GM19372 (cell line): Measurements from ENCODE around the gene VENTX.

Experiments used
- ATAC-seq: cut with Tn5 transposase; IDR thresholded peaks from one replicate; pipeline ENCODE4 v1.9.1; 2021; ENCODE audit warnings: mild to moderate bottlenecking, low read depth, moderate library complexity; ENCODE audit not compliant: unreplicated experiment

VENTX gene

DNA sequence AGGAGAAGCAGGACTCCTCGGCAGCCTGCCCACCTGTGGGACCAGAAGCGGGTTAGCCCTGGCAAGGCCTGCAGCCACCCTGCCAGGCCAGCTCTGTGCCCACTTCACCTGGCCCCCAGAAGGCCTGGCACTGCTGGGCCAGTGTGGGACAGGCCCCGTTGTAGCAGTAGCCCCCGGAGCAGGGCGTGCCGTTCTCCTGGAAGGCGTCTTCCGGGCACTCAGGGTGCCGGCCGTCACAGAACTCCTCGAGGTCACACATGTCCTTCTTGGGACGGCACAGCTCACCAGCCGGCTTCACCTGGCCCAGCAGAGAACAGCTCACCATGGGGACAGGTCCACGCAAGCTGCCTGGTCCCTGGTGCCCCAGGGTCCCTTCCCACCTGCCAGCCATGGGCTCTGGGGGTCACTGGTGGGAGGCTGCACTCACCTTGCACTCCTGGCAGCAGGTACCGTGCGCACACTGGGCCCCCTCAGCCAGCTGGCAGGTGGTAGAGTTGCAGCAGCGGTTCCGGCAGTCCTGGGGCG lies 33.2 kb downstream of the VENTX start:
- no peak for ATAC-seq

DNA sequence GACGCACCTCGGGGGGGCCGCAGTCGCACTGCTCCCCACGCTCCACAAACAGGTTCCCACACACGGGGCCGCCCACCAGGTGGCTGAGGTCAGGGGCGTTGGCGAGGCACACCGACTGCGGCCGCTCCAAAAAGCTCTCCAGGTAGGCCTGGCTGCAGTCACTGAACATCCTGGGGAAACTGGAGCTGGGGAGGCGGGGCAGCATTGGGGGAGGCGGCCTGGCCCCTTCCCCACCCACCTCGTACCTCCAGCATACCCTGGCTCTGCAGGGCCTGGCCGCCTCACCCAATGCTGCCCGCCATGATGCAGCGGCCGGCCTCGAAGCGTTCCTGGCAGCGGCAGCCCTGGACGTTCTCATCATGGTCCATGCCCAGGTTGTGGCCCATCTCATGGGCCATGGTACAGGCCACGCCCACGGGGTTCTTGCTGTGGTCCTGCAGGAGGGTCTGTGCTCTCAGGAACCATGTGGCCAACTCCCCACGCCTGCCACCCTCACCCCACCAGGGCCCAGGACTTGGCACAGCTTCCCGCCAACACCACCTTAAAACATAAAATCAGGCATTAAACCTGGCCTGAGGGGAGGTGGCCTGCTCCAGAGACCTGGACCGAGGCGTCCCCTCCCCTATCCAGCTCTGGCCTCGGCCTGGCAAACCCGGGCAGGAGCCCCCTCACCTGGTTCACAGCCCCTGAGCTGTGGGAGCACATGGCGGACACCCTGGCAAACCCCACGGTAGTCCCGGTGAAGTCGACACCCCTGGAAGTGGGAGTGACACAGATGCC lies 34.1 kb downstream of the VENTX start:
- no peak for ATAC-seq

DNA sequence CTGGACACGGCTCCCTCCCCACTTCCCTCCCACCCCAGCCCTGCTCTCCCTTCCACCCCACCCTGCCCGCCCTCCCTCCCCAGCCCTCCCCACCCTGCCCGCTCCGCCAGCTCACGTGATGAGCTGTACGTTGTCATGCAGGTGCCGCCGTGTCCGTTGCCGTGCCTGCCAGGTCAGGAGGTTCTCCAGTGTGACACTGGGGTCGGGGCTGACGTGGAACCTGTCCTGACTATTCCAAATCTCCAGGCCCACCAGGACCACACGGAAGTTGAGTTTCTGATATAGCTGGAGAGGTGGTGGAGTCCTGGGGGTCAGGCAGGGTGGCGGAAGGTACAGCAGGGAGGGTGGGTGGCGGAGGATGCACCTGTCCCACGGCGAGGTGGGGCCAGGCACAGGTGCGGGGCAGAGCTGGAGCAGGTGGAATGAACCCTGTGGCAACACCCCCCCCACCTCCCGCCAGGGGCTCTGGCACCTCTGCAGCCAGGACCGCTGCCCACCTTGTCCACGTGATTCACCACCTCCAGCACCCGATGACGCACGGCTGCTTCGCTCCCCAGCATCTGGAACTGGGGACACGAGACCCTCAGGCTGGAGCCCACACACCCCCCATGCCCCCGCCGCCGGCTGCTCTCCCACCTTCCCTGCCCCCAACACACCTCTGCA lies 34.8 kb downstream of the VENTX start:
- no peak for ATAC-seq

DNA sequence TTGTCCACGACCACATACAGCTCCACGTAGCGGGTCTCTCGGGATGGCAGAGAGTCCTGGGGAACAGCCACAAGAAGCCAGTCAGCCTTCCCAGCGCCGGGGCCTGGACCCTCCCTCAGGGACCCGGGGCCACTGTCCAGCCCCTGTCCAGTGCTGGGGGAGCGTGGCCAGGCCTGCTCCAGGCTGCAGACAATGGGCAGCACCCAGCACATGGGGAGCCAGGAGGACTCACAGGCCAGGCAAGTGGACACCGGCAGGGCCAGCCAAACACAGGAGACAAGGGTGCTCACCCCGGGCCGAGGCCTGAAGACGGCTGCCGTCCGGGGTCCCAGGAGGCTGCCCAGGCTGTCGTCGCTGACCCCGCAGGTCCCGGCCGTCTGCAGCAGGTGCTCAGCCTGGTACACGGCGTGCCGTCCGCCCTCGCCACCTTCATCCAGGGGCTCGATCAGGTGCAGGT lies 35.3 kb downstream of the VENTX start:
- ATAC-seq: no peak

DNA sequence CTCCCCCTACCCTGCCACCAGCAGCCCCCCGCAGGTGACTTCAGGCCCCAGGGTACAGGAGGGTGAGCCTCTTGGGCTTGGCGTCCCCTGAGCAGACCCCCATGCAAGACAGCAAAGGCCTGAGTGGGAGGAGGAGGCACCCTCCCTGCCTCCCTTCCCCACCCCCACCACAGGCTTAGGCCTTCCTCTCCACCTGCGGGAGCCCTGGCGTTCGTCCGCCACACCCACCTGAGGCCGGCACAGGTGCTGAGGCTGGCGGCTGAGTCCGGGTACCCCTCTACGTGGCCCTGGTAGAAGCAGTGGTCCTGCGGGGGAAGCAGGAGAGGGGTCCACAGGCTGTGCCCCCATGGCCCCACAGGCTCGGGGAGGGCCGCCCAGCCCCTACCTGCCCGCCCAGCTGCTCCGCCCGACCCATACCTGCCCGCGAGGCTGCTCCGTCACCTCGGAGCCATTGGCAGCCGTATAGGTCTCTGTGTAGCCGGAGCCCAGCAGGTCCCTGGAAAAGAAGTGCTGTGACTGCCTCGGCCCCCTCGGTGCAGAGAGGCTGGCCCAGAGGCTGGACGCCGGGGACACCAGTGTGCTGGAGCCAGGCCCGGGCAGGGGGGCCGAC lies 36.0 kb downstream of the VENTX start:
- no peak for ATAC-seq

DNA sequence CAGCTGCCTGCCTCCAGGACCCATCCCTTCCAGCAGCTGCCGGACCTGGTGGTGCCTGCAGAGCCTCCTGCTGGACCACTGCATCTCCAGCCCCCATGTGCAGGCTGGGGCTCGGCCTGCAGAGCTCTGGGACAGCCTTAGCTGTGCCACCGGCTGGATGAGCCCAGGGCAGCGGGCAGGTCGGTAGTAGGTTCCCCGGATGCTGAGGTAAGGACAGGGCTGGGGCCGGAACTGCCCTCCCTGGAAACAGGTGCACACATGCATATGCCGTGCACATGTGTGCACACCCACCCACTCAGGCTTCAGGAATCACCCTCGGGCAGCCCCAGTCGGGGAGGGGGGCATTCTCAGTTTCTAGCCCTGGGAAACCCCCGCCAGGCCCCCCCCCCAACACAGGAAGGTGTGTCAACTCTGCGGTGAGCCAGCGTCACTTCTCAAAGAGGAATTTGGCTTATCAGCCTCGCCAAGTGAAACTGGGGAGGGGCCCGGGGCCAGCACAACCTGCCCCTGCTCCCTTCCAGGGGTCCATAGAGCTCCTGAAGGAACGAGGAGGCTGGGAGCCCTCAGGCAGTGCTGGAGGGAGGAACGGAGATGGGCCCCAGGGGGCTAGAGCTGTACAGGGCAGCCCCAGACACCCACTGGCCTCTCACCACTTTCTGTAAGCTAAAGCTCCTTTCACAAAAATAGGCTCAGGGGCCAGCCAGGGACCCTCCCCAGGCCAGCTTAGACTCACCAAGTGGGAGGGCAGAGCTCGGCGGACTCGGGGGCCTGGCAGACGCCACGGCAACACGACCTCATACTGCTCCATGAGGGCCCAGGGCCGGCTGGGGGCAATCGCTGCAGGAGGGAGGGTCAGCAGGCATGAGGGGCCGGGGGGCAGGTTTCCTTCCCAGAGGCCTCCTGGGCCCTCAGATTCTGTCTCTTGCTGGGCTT lies 37.4 kb downstream of the VENTX start:
- ATAC-seq: peak; percentile 41

DNA sequence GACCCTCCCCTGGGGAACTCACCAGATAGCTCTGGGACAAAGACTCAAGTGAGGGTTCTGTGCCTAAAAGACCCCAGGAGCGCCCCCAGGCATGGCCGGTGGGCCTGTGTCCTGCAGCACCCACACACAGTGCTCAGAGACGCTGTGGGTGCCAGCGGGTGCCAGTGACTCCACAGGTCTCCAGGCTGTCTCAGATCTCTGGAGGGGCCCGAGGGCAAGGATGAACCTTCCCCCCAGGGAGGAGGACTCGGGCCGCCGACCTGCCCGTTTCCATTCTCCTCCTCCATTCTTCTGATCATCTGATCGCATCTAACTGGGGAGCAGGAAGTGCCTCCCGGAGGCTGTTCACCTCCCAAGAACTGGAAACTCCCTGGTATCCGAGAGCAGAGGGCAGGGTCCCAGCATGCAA lies 38.0 kb downstream of the VENTX start:
- peak; percentile 32 for ATAC-seq

DNA sequence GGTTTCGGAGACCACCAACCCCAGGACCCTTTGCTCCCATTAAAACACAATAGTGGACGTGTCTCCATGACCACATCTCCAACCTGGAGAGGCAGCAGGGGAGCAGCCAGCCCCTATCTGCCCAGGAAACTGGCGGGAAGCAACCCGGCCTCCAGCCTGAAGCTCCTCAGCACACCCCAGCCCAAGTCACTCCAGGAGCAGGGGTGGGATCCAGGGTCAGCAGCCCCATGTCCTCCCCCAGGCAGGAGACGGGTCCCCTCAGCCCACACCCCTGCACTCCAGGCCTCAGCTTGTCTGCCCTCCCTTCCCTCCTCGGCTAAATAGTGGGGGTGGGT lies 38.4 kb downstream of the VENTX start:
- no peak for ATAC-seq

DNA sequence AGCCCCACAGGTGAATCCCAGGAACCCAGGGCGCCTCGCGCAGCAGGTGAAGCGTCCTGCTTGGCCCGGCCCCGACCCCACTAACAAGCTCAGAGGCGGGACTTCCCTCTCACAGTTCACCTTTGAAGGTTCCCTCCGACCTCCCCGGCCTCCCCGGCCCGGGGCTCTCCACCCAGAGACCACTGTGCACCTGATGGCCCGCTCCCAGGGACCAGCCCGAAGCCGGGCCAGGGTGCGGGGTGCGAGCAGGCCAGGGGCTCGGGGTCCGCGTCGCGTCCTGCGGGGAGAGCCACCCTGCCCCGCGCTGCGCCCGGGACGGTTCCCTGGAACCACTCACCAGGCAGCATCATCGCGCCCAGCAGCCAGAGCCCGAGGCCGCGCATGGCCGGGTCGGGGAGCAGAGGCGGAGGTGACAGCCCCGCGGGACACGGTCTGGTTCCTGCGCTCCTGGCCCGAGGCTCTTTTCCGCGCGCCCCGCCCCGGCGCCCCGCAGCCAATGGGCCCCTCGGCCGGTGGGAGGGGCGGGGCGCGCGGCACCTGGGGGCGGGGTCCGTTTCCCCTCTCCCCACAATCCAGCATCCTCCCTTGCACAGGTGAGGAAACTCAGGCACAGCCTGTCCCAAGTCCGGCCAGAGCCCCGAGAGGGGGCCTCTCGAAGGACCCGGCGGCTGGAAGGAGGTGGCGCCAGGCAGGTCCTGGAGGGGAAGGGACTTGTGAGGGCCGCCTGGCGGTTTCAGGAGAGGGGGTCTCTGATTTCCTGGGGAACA lies 39.0 kb downstream of the VENTX start, which contains the start of gene ADAM8:
ADAM8 (minus strand) TSS at position 434 of the 767 bp plus-strand sequence; CDS start at position 383, 51 bp downstream.
- peak; percentile 55 for ATAC-seq

DNA sequence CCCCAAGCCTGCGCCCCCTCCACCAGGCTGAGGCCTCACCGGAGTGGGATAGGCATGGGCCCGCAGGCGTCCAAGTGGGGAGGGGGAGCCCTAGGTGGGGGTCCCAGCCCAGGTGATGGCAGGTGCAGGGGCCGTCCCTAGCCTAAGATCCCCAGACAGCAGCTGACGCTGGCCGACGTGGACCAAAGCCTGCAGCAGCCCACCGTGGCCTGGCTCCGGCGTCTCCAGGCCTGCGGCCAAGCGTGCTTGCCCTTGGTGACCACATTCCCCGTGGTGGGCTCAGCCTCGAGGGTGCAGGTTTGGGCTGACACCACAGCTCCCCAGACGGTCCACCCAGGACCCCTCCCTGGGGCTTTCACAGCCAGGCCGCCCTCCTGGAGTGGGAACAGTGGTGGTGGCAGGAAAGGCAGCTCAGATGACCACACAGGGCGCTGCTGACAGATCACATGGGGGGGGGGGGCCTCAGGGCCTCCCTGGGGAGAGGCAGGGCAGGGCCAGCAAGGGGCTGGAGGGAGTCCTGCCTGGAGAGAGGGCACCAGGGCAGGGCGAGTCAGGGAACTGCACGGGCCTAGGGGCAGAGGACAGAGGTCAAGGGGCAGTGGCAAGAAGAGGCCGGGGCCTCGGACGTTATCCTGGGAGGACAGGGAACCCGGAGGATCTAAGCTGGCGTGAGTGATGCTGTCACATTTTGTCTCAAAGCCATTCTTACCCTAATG lies 39.8 kb downstream of the VENTX start:
- no peak for ATAC-seq

DNA sequence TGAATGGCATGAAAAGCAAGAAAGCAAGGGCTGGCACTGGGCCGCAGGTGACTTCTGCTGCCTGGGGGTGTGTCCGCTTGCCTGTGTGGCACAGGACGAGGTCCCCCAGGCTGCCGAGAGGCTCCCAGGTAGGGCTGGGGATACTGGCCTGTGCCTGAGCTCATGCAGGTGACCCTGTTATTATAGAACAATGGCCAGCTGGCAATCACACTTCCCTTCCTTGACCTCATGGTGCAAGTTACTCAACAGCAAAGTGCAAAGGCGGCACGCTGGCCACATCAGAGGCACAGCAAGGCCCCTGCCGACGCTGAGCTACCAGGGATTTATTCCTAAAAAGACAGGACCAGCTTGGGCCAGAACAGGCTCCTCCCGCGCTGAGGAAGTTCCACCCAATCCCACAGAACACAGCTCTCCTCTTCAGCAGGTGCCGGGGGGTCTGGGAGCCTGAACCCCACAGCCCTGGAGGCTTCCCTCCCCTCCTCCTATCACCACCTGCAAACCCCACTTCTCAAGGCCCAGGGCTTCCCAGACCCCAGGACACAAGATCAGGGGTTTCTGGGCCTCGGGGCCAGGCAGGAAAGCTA lies 40.4 kb downstream of the VENTX start:
- ATAC-seq: no peak

DNA sequence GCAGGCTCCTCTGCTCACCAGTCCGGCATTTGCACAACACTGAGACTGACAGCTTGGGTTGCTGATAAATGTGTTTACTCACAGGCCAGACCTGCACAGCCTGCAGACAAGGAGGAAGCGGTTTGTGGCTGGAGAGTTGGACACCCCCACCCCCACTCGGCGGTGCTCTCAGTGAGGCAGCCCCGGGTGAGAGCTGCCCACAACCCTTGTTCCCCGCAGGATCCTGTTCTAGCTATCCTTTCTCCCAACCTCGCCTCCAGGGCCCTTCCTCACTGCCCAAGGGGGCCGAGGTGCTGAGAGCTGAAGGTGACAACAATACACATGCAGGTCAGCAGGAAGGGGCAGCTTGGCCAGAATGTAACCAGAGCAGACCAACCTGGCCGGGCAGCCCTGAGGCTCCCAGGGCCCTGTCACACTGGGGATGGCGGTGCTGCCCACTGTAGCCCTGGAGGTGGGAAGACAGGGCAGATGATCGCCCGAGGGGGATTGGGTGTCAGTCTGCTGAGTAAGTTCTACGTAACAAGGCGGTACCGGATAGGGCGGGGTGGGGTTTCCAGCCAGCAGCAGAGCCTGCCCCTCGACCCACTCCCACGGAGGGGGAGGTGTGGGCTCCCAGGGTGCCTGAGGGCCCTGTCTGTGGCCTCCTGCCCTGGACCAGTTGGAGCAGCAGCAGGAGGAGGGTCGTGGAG lies 41.1 kb downstream of the VENTX start:
- peak; percentile 42 for ATAC-seq

DNA sequence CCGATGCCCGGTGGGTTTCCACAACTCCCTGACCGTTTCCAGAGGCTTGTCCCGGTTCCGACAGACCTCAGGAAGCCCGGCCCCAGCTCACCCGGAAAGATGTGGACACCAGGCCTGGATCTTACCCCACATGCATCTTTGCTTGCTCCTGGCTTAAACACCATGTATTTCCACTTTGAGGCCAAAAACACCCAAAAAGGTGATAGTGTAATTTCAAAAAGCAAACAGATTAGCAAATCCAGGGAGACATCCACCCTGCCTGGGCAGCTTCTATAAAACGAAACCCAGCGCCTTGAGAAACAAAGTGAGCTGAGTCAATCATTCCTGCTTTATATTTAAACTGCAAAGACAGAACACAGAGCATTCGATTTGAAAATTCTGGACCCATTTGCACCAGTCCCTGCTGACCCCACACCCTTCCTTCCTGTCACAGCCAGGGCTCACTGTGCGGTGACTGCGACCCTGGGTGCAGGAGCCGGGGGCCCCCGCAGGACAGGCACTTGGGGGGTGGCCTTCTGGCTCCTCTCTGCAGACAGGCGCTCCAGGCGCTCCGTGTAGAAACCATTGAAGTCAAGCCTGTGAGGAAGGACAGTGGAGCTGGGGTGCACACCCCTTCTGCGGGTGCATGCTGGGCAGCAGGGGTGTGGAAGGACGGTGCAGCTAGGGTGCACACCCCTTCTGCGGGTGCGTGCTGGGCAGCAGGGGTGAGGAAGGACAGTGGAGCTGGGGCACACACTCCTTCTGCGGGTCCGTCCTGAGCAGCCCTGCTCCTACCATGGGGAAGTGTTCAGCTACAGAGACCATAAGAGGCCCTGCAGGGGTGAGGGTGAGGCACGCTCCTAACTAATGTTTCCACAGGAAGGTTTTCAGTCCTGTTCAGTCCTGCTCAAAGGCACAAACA lies 41.9 kb downstream of the VENTX start:
- ATAC-seq: no peak

DNA sequence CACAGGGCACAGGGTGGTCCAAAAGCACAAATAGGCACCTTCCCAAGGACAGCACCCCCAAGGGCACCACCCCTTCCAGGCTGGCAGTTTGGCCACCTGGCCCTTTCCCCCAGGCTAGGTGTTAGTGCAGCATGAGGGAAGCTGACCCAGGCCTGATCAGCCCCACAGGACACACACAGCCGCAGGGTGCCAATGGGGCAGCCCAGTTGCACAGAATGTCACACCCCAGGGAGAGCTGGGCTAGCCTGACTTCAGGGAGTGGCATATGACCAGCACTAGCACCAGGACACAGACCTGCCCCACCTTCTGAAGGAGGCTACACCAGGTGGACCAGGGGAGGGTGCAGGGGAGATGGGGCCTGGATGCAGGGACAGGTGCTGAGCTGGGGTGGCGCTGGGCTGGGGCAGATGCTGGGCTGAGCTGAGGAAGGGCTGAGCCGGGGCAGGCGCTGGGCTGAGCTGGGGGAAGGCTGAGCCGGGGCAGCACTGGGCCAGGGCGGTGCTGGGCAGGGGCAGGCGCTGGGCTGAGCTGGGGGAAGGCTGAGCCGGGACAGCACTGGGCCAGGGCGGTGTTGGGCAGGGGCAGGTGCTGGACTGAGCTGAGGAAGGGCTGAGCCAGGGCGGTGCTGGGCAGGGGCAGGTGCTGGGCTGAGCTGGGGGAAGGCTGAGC lies 42.9 kb downstream of the VENTX start:
- no peak for ATAC-seq

DNA sequence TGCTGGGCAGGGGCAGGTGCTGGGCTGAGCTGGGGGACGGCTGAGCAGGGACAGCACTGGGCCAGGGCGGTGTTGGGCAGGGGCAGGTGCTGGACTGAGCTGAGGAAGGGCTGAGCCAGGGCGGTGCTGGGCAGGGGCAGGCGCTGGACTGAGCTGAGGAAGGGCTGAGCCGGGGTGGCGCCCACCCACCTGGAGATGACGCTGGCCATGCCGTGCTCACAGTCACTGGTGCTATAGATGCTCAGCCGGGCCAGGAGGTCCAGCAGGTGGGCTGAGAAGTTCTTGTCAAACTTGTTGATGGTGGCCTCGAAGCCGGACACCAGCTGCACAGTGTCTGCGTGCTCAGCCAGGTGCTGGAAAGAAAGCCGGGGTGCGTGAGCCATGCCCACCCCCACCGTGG lies 43.4 kb downstream of the VENTX start:
- no peak for ATAC-seq

DNA sequence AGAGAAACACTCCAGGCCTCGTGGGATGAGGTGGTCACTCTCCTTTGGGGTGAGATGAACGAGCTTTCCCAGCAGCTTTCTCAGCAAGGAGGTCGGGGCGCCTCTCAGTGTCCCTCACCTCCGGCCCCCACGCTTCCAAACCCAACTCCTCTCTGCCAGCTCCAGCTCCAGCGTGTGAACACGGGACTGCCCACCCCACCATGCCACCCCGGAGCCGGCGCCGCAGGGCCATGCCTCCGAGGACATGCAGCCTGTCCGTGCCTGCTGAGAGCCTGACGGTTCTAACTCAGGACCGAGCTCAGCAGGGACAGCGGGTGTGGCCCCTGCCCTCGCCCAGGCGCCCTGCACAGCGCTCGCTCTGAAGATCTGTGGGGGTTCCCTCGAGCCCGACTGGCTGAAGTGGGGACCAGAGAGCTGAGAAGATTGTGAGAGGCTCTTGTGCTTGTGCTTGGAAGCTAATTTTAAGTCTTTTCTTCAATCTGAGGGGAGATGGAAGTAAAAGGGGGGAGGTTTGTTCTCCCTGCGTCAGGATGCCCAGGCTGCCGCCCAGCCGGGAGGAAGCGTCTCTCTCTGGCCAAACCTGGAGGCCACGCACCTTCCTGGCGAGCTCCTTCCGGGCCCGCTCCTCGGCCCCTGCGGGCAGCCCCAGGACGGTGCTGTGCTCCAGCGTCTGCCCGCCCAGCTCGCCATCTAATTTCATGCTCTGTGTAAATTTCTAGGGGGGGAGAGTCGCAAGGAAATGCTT lies 44.1 kb downstream of the VENTX start:
- no peak for ATAC-seq
